IMR-90 (cell line): ENCODE measurements around the gene DVL1. TPM values are rescaled to one million over a fixed set of nuclear protein-coding genes. Genes with fewer than 3 reads are reported as not detected.

ENCODE experiments used
- ATAC-seq: fragments of 200-7000 bp; cut with Tn5 transposase; 2 replicates; pipeline ENCODE4 v1.9.1; 2020; ENCODE audit warnings: low read depth, mild to moderate bottlenecking, moderate library complexity
- BruUV-seq: library from RNA; stranded (reverse); fragments of 400-500 nt; replicated peaks from 2 replicates; lab custom pipeline; 2021; lab: Mats Ljungman, UMichigan
- CTCF ChIA-PET: fragments of 300-600 bp; formaldehyde crosslinking; extraction: SDS; loops from one replicate; lab custom pipeline; 2021; ENCODE audit warnings: antibody characterized with exemption; lab: Yijun Ruan, JAX
- POLR2A ChIA-PET: fragments of 300-600 bp; sonication (Branson Sonifier 250); formaldehyde crosslinking; loops from one replicate; lab custom pipeline; 2022; ENCODE audit warnings: antibody characterized with exemption; ENCODE audit not compliant: unreplicated experiment; lab: Charles Lee
- DNase-seq: peaks from one replicate; pipeline ENCODE4 v3.0.0; 2013
- H2AFZ ChIP-seq: replicated peaks from 2 replicates; pipeline ENCODE3; 2013; ENCODE audit warnings: low read length, mild to moderate bottlenecking; ENCODE audit not compliant: poor library complexity
- H2AK5ac ChIP-seq: 2 replicates; pipeline ENCODE4 v1.6.1; 2013; ENCODE audit warnings: low read depth, low read length, inconsistent platforms
- H2AK9ac ChIP-seq: replicated peaks from 2 replicates; pipeline ENCODE3; 2013; ENCODE audit warnings: mild to moderate bottlenecking, low read depth, low read length, moderate library complexity; ENCODE audit not compliant: poor library complexity
- H2BK120ac ChIP-seq: 2 replicates; pipeline ENCODE4 v1.6.1; 2013; ENCODE audit warnings: low read depth, low read length, inconsistent platforms
- H2BK15ac ChIP-seq: 3 replicates; pipeline ENCODE4 v1.6.1; 2013; ENCODE audit warnings: low read depth, low read length, inconsistent platforms
- H2BK20ac ChIP-seq: 2 replicates; pipeline ENCODE4 v1.6.1; 2013; ENCODE audit warnings: low read depth, mild to moderate bottlenecking, inconsistent platforms, low read length, moderate library complexity
- H2BK5ac ChIP-seq: 2 replicates; pipeline ENCODE4 v1.6.1; 2013; ENCODE audit warnings: mild to moderate bottlenecking, low read depth, low read length, inconsistent platforms; ENCODE audit not compliant: poor library complexity, severe bottlenecking
- H3K14ac ChIP-seq: replicated peaks from 2 replicates; pipeline ENCODE4 v1.6.1; 2013; ENCODE audit warnings: low read depth, low read length, inconsistent platforms
- H3K18ac ChIP-seq: 2 replicates; pipeline ENCODE4 v1.6.1; 2013; ENCODE audit warnings: low read depth, low read length, control low read depth
- H3K23ac ChIP-seq: 2 replicates; pipeline ENCODE4 v1.6.1; 2013; ENCODE audit warnings: low read depth, low read length, inconsistent platforms
- H3K27ac ChIP-seq: 2 replicates; pipeline ENCODE4 v1.5.1; 2013; ENCODE audit warnings: mild to moderate bottlenecking, control low read depth, low read length; ENCODE audit not compliant: insufficient read depth
- H3K27me3 ChIP-seq: 2 replicates; pipeline ENCODE4 v1.6.1; 2013; ENCODE audit warnings: low read length; ENCODE audit not compliant: control insufficient read depth, insufficient read depth
- H3K36me3 ChIP-seq: 2 replicates; pipeline ENCODE4 v1.6.1; 2013; ENCODE audit warnings: low read length, mixed read lengths; ENCODE audit not compliant: control insufficient read depth, insufficient read depth
- H3K4ac ChIP-seq: 2 replicates; pipeline ENCODE4 v1.6.1; 2013; ENCODE audit warnings: low read depth, low read length, inconsistent platforms
- H3K4me1 ChIP-seq: 2 replicates; pipeline ENCODE4 v1.6.1; 2013; ENCODE audit warnings: low read length, mixed read lengths; ENCODE audit not compliant: control insufficient read depth, insufficient read depth
- H3K4me2 ChIP-seq: 2 replicates; pipeline ENCODE4 v1.6.1; 2013; ENCODE audit warnings: low read depth, mild to moderate bottlenecking, control low read depth, low read length, moderate library complexity
- H3K4me3 ChIP-seq: 2 replicates; pipeline ENCODE4 v1.5.1; 2013; ENCODE audit warnings: low read depth, mild to moderate bottlenecking, control low read depth, low read length, moderate library complexity; ENCODE audit not compliant: insufficient read depth
- H3K56ac ChIP-seq: 2 replicates; pipeline ENCODE4 v1.6.1; 2013; ENCODE audit warnings: low read length, inconsistent platforms; ENCODE audit not compliant: insufficient read depth; ENCODE audit errors: extremely low read depth
- H3K79me1 ChIP-seq, 2 experiments: 2 replicates each; pipeline ENCODE4 v1.6.1; 2013; ENCODE audit warnings: low read length in 2 of 2, inconsistent platforms in 1 of 2, low read depth in 1 of 2
- H3K9ac ChIP-seq: 2 replicates; pipeline ENCODE4 v1.6.1; 2013; ENCODE audit warnings: low read depth, low read length, control low read depth
- H3K9me1 ChIP-seq: 2 replicates; pipeline ENCODE4 v1.6.1; 2013; ENCODE audit warnings: low read length, inconsistent platforms; ENCODE audit not compliant: insufficient read depth
- H3K9me3 ChIP-seq: 2 replicates; pipeline ENCODE4 v1.6.1; 2013; ENCODE audit warnings: low read length; ENCODE audit not compliant: control insufficient read depth, insufficient read depth
- H4K20me1 ChIP-seq: 2 replicates; pipeline ENCODE4 v1.6.1; 2013; ENCODE audit warnings: low read length, inconsistent platforms; ENCODE audit not compliant: insufficient read depth
- H4K5ac ChIP-seq: 2 replicates; pipeline ENCODE4 v1.6.1; 2013; ENCODE audit warnings: mild to moderate bottlenecking, low read depth, low read length, control low read depth
- H4K8ac ChIP-seq, 2 experiments: 2 replicates each; pipeline ENCODE4 v1.6.1; 2013; ENCODE audit warnings: low read depth in 2 of 2, low read length in 2 of 2, control low read depth in 1 of 2, inconsistent platforms in 1 of 2
- H4K91ac ChIP-seq: 2 replicates; pipeline ENCODE4 v1.6.1; 2013; ENCODE audit warnings: low read depth, low read length, inconsistent platforms; ENCODE audit not compliant: insufficient read depth
- BHLHE40 ChIP-seq: fragments of 150-350 bp; IDR thresholded peaks from 2 replicates; pipeline ENCODE4 v1.6.1; 2016; ENCODE audit warnings: mild to moderate bottlenecking, low read depth, low read length
- CHD1 ChIP-seq: IDR thresholded peaks from 2 replicates; pipeline ENCODE4 v1.6.1; 2012; ENCODE audit warnings: low read depth, low read length, improper control_type of control experiment
- CTCF ChIP-seq: conservative IDR thresholded peaks from 2 replicates; pipeline ENCODE4 v1.5.1; 2012; ENCODE audit warnings: mild to moderate bottlenecking, low read depth, low read length, improper control_type of control experiment
- MAFK ChIP-seq: IDR thresholded peaks from 2 replicates; pipeline ENCODE4 v1.6.1; 2012; ENCODE audit warnings: low read depth, low read length, improper control_type of control experiment
- MAZ ChIP-seq: IDR thresholded peaks from 2 replicates; pipeline ENCODE4 v1.6.1; 2012; ENCODE audit warnings: low read depth, mild to moderate bottlenecking, low read length, improper control_type of control experiment, moderate library complexity, borderline replicate concordance
- NFE2L2 ChIP-seq: fragments of 150-350 bp; IDR thresholded peaks from 2 replicates; pipeline ENCODE4 v1.6.1; 2016; ENCODE audit warnings: low read depth, mild to moderate bottlenecking, low read length
- RAD21 ChIP-seq: IDR thresholded peaks from 2 replicates; pipeline ENCODE4 v1.6.1; 2012; ENCODE audit warnings: low read length, improper control_type of control experiment
- RCOR1 ChIP-seq: IDR thresholded peaks from 2 replicates; pipeline ENCODE4 v1.6.1; 2012; ENCODE audit warnings: mild to moderate bottlenecking, low read length, improper control_type of control experiment; ENCODE audit not compliant: insufficient replicate concordance
- RFX5 ChIP-seq: IDR thresholded peaks from 2 replicates; pipeline ENCODE4 v1.8.0; 2012; ENCODE audit warnings: low read depth, mild to moderate bottlenecking, low read length, moderate library complexity
- SMC3 ChIP-seq: fragments of 150-350 bp; IDR thresholded peaks from 2 replicates; pipeline ENCODE4 v1.6.1; 2016; ENCODE audit warnings: low read depth, mild to moderate bottlenecking, antibody characterized with exemption, low read length, moderate library complexity
- USF2 ChIP-seq: fragments of 150-350 bp; IDR thresholded peaks from 2 replicates; pipeline ENCODE4 v1.6.1; 2017; ENCODE audit warnings: mild to moderate bottlenecking, antibody characterized with exemption, low read length, low read depth
- WGBS, 2 experiments: methylation state at CpG; one replicate each; pipeline versions ENCODE4 v1.1.5 to v1.1.7; 2013; ENCODE audit warnings: missing lambda C conversion rate in 2 of 2; ENCODE audit not compliant: insufficient read length in 1 of 2; ENCODE audit errors: extremely low coverage in 2 of 2; 5-methylcytosine and 5-hydroxymethylcytosine counted together
- dilution Hi-C: fragments of 300-500 bp; cut with HindIII; formaldehyde crosslinking; loops from one replicate; pipeline ENCODE4 v1.14.3; 2018; ENCODE audit warnings: low sequenced_read_pairs; ENCODE audit not compliant: unreplicated experiment
- in situ Hi-C: fragments of 300-500 bp; cut with MboI; formaldehyde crosslinking; loops from 3 replicates; pipeline ENCODE4 v1.14.3; 2019; ENCODE audit warnings: low sequenced_read_pairs, inconsistent platforms, mixed read lengths
- intact Hi-C: fragments of 100-400 bp; cut with micrococcal nuclease; formaldehyde crosslinking; loops from 2 replicates; pipeline ENCODE4 v1.10.0; 2022
- polyA plus RNA-seq, 3 experiments: library from polyadenylated mRNA; depleted of rRNA; stranded (reverse); fragments of >200 nt; gene quantifications; 2 replicates each; pipeline ENCODE4 v1.2.3, GENCODE V29; 2012; ENCODE audit warnings: low replicate concordance in 1 of 3
- total RNA-seq: library from RNA; depleted of rRNA; stranded (reverse); fragments of >200 nt; gene quantifications from 2 replicates; pipeline ENCODE4 v1.2.3, GENCODE V29; 2012

DVL1 gene
- total and polyA plus RNA-seq, 2 of the 4 experiments (the other 2 are of a cell fraction): 27.2 to 35.9 TPM

GRCh38 chr1:1377540-1378205, 28.5 kb upstream of the DVL1 start:
- WGBS, 2 experiments: 86% methylated on average over 7 of the region's 16 CpGs; no CpG with 5 or more reads in 1 of the 2 experiments
- H4K20me1 ChIP-seq: peaks cover 8% of the 10 kb centered on the region

More at GRCh38 chr1:1377540-1378205, 28.5 kb upstream of the DVL1 start:
- Histone ChIP-seq H2BK5ac (no peak overlapping the region), H3K79me1 (peaks cover 4 to 40% of the 10 kb centered on the region in 2 experiments), H3K4me3 (no peak overlapping the region), H3K23ac (no peak overlapping the region), H3K36me3 (peaks cover 11% of the 10 kb centered on the region), H3K9me3 (no peaks in the 10 kb centered on the region), H3K4ac (no peak overlapping the region), H2BK15ac (no peak overlapping the region), H3K18ac (no peak overlapping the region), H2AFZ (no peak overlapping the region), H2AK9ac (no peak overlapping the region), H3K14ac (no peak overlapping the region), H3K4me1 (peaks cover 5% of the 10 kb centered on the region), H3K27me3 (no peaks in the 10 kb centered on the region), H3K9me1 (0 out of 2 replicates have a peak, but pooled peaks cover 5% of the 10 kb centered on the region), H3K9ac (no peak overlapping the region), H2BK120ac (no peak overlapping the region), H4K8ac (no peak overlapping the region), H2BK20ac (no peak overlapping the region), H3K27ac (no peak overlapping the region), H2AK5ac (no peak overlapping the region), H4K5ac (no peak overlapping the region), H3K4me2 (no peak overlapping the region), H4K91ac (no peak overlapping the region), H3K56ac (no peak overlapping the region)
- TF ChIP-seq RFX5 (no peak), BHLHE40 (no peak), SMC3 (no peak), MAZ (no peak), USF2 (no peak), RAD21 (no peak), CHD1 (no peak), CTCF (no peak), MAFK (no peak), RCOR1 (no peak), NFE2L2 (no peak)
- intact Hi-C loops (no loop called here), dilution Hi-C loops (no loop called here), in situ Hi-C loops (no loop called here)
- DNase-seq (no peak), ATAC-seq (no peak)
- BruUV-seq: no TSS peak
- CTCF ChIA-PET: no interaction called here
- POLR2A ChIA-PET: no interaction called here
